ENCODE measurements around the gene ACTL6A.

Gene ACTL6A

GRCh38 chr3:179551349-179552105 lies 11.2 kb upstream of the ACTL6A start:
- no peak overlapping the region for H3K4me3 ChIP-seq (ENCODE audit: low read depth, low read length)
- TF ChIP-seq, protein P1, sequence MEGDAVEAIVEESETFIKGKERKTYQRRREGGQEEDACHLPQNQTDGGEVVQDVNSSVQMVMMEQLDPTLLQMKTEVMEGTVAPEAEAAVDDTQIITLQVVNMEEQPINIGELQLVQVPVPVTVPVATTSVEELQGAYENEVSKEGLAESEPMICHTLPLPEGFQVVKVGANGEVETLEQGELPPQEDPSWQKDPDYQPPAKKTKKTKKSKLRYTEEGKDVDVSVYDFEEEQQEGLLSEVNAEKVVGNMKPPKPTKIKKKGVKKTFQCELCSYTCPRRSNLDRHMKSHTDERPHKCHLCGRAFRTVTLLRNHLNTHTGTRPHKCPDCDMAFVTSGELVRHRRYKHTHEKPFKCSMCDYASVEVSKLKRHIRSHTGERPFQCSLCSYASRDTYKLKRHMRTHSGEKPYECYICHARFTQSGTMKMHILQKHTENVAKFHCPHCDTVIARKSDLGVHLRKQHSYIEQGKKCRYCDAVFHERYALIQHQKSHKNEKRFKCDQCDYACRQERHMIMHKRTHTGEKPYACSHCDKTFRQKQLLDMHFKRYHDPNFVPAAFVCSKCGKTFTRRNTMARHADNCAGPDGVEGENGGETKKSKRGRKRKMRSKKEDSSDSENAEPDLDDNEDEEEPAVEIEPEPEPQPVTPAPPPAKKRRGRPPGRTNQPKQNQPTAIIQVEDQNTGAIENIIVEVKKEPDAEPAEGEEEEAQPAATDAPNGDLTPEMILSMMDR (IDR thresholded peaks at IDR 0.05; ENCODE audit: control insufficient read depth, extremely low read depth, insufficient read depth) = no peak
- DNase-seq (ENCODE audit: low read depth) = no peak

DNA sequence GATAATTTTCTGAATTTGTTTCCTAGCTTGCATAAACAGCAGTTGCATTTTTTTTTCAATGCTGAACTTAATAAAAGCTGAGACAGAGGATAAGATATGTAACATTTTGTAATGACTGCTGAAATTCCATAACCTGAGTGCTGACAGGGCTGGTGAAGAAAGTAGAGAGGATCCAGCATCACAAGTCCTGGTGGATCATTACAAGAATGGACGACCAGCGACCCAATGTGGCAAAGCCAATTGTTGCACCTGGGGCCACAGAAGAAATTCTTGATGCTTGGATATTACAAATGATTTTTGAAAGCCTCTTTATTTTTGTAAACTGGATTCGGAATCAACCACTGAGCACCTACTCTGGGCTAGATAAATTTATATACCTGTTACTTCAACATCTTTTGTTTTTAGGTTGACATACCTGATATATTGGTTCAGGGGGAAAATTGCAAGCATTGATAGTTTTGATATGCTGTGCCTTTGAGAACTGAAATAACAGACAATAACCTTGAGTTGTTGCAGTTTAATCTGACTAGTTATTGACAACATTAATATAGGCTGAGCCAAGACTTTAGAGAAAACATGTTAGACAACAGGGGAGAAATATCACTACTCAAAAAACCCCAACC lies 3.9 kb upstream of the ACTL6A start:
- TF ChIP-seq, protein P1 (IDR thresholded peaks at IDR 0.05; ENCODE audit: control insufficient read depth, extremely low read depth, insufficient read depth) = peak; percentile 92
- DNase-seq (ENCODE audit: low read depth) = peak; percentile 51
- H3K4me3 ChIP-seq (ENCODE audit: low read depth, low read length) = no peak overlapping the region

- TF ChIP-seq, protein P1 (IDR thresholded peaks at IDR 0.05; ENCODE audit: control insufficient read depth, extremely low read depth, insufficient read depth) = no peak
- DNase-seq (ENCODE audit: low read depth) = no peak
- H3K4me3 ChIP-seq (ENCODE audit: low read depth, low read length) = no peak overlapping the region
These were observed 1.9 kb upstream of the ACTL6A start for GRCh38 chr3:179560791-179561190.

- TF ChIP-seq, protein P1 (IDR thresholded peaks at IDR 0.05; ENCODE audit: control insufficient read depth, extremely low read depth, insufficient read depth) = peak; percentile 30
- peak; percentile 34 for DNase-seq (ENCODE audit: low read depth)
- peak overlapping the region; percentile 89 for H3K4me3 ChIP-seq (ENCODE audit: low read depth, low read length)
These were observed 601 bp downstream of the ACTL6A start for GRCh38 chr3:179563271-179563783.

DNA sequence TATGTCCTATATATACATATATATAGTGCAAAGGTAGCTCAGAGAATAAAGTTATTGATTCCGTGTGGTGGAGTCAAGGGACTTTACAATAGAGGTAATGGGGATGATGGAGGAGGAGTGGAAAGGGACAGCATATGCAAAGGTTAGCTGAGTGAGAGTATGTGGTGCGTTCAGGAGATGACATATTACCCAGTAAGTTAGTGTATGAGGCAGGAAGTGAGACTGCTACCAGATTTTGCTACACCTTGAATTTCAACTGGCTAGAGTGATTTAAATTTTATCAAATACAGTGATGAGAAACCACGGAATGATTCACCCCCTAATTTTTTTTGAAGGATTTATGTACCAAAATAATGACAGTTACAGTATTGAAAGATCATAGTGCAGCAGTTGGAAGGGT lies 2.8 kb downstream of the ACTL6A start:
- DNase-seq (ENCODE audit: low read depth) = no peak
- TF ChIP-seq, protein P1 (IDR thresholded peaks at IDR 0.05; ENCODE audit: control insufficient read depth, extremely low read depth, insufficient read depth) = no peak
- H3K4me3 ChIP-seq (ENCODE audit: low read depth, low read length) = no peak overlapping the region

GRCh38 chr3:179580992-179581391 lies 18.3 kb downstream of the ACTL6A start:
- no peak overlapping the region for H3K4me3 ChIP-seq (ENCODE audit: low read depth, low read length)
- no peak for DNase-seq (ENCODE audit: low read depth)
- TF ChIP-seq, protein P1 (IDR thresholded peaks at IDR 0.05; ENCODE audit: control insufficient read depth, extremely low read depth, insufficient read depth) = no peak

Data from LNCaP clone FGC (cell line).